ENCODE measurements around the gene ZC4H2.
"Not testable (repeated sequence)": the region's sequence is repeated elsewhere in the genome, so short reads cannot be mapped to it uniquely, and the experiment has no call there.

Gene ZC4H2, protein sequence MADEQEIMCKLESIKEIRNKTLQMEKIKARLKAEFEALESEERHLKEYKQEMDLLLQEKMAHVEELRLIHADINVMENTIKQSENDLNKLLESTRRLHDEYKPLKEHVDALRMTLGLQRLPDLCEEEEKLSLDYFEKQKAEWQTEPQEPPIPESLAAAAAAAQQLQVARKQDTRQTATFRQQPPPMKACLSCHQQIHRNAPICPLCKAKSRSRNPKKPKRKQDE

GRCh38 chrX:64975989-64976672 is at the start of gene ZC4H2:
Gene ZC4H2 (minus strand): TSS chrX:64976450. CDS start chrX:64976377, 73 bp downstream.
- DNase-seq: peak; percentile 84

- DNase-seq: no peak
Measured at GRCh38 chrX:65017451-65017850, 41.2 kb upstream of the ZC4H2 start.

GRCh38 chrX:65014230-65014629 is 38.0 kb upstream of the ZC4H2 start:
- DNase-seq: no peak

GRCh38 chrX:65009459-65009858 is 33.2 kb upstream of the ZC4H2 start:
- DNase-seq: no peak

DNA sequence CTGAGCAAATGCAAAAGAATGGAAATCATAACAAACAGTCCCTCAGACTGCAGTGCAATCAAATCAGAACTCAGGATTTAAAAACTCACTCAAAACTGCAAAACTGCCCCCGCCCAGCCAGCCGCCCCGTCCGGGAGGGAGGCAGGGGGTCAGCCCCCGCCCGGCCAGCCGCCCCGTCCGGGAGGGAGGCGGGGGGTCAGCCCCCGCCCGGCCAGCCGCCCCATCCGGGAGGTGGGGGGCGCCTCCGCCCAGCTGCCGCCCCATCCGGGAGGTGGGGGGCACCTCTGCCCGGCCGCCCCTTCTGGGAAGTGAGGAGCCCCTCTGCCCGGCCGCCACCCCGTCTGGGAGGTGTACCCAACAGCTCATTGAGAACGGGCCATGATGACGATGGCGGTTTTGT is 26.0 kb upstream of the ZC4H2 start:
- DNase-seq: not testable (repeated sequence)

DNA sequence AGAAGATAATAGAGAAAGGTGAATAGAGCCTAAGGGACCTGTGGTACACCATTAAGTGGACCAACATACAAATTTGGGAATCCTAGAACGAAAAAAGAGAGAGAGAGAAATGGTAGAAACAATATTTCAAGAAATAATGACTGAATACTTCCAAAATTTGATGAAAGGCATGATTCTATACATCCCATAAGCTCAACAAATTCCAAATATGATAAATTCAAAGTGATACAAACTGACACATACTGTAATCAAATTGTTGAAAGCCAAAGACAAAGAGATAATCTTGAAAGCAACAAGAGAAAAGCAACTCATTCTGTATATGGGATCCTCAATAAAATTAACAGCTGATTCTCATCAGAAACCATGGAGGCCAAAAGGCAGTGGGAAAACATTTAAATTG is 20.6 kb upstream of the ZC4H2 start:
- DNase-seq: no peak

DNA sequence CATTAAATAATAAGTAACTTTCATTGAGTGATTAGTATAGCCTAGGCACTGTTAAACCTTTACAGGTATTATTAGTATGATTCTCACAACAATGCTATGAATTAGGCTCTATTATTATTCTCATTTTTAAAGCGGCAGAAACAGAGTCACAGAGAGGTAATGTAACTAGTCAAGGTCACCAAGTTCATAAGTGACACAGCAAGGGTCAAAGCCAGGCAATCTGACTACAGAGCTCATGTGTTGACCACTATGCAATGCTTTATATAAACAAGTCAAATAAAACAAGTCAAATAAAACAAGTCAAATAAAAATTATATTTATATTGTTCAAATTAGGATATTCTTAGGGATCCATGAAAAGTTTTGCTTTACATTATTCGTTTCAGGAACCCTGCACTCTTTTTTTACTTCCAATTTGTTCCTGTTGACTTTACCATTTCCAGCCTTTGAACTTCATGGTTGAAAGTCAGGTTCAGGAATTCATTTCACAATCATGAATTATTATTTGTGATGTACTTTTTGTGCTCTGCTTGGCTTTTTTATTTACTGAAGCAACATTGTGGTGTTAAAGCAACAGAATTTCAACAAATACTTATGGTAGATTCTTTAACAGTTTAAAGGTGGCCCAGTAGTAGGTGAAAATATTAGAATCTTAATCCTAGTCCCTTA is 18.0 kb upstream of the ZC4H2 start:
- DNase-seq: no peak

DNA sequence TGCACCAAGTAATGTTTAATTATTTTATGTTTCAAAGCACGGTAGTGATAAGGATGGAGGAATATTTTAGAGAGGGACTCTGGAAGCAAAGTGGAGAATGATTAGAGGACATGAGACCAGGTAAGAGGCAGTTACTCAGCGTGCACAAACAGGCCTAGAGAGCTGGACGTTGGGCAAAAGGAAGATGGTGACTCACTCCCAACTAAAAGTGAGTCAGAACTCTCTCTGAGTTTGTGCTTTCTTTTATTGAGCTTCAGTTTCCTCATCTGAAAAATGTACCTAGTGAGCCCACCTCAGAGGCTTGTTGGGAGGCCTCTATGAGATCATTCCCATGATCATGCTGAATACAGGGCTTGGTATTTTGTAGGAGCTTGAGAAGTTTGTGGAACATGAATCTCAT is 1.6 kb upstream of the ZC4H2 start:
- DNase-seq: no peak

- DNase-seq: no peak
Measured at GRCh38 chrX:64977051-64977450, 801 bp upstream of the ZC4H2 start.

- no peak for DNase-seq
Measured at GRCh38 chrX:64976673-64977040, 407 bp upstream of the ZC4H2 start.

DNA sequence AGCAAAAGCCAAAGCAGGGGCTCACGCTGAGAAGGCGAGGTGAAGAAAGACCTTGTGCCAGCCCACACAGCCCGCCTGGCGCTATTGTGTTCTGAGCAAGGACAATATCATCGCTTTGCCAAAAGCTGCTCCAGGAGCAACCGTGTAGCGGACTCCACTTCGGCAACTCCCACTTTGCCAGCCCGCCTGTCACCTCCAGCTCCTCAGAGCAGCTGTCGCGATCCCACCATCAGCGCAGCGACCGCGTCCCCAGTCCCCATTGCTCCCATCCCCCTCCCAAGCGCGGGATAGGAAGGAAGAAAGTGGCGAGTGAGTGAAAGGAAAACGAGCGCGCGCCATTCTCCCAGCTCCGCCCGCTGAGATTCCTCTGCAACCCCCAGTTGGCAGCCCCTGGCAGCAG is 759 bp downstream of the ZC4H2 start:
- DNase-seq: peak; percentile 63

DNA sequence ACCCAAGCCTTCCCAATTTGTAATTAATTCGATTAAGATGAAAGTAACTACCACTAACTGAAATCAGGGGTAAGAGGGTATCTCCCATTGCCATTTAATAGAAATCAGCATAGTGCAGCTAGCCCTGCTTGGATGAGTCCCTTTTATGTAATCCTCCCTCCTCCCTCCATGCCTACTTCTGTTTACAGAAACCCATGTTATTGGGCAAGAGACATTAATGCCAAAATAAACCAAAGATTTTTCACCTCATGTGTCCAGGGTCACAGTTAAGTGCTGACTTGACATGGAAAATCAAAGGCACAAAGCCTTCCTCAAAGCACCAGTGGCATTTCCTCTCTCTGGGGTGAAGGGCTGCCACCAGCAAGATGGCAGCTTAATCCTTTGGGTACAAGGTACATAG is 50.8 kb downstream of the ZC4H2 start:
- no peak for DNase-seq

DNA sequence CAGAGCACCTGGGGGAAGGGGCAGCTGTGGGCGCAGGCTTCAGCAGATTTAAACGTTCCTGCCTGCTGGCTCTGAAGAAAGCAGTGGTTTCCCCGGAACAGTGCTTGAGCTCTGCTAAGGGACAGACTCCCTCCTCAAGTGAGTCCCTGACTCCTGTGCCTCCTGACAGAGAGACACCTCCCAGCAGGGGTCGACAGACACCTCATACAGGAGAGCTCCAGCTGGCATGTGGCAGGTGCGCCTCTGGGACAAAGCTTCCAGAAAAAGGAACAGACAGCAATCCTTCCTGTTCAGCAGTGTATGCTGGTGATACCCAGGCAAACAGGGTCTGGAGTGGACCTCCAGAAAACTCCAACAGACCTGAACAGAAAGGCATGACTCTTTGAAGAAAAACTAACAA is 68.1 kb downstream of the ZC4H2 start:
- DNase-seq: no peak

- DNase-seq: peak; percentile 65
Measured at GRCh38 chrX:64894454-64895038, 81.7 kb downstream of the ZC4H2 start.

- no peak for DNase-seq
Measured at GRCh38 chrX:64885850-64886249, 90.4 kb downstream of the ZC4H2 start.

- not testable (repeated sequence) for DNase-seq
Measured at GRCh38 chrX:64878709-64879108, 97.5 kb downstream of the ZC4H2 start.

GRCh38 chrX:64867217-64867616 is 109.0 kb downstream of the ZC4H2 start:
- DNase-seq: no peak

Measured in activated effector memory CD4-positive, alpha-beta T cell treated with anti-CD3 and anti-CD28 coated beads, Interleukin-2, amount 50 U/mL, for 16 hours (primary cell).